K562 (cell line): Measurements from ENCODE around the gene ETV3.

ENCODE experiments used
- BRF1 ChIP-seq: IDR thresholded peaks from 3 replicates; pipeline ENCODE4 v1.6.1; 2011; ENCODE audit warnings: borderline replicate concordance, mild to moderate bottlenecking; ENCODE audit not compliant: insufficient read length; ENCODE audit errors: extremely low read depth
- CBFB ChIP-seq: sonication (generic); formaldehyde crosslinking; IDR thresholded peaks from 2 replicates; pipeline ENCODE4 v1.4.0; 2020; ENCODE audit warnings: mild to moderate bottlenecking, missing genetic modification reagents
- FUS ChIP-seq: fragments of 200-400 bp; formaldehyde crosslinking; optimal IDR thresholded peaks from 2 replicates; pipeline ENCODE3; 2017; ENCODE audit warnings: low read depth, low read length
- NFIC ChIP-seq: fragments of 450-650 bp; IDR thresholded peaks from 2 replicates; pipeline ENCODE4 v1.6.1; 2017; ENCODE audit warnings: mild to moderate bottlenecking, inconsistent platforms
- PHB2 ChIP-seq: fragments of 450-650 bp; IDR thresholded peaks from 2 replicates; pipeline ENCODE4 v1.6.1; 2017; ENCODE audit warnings: low read depth
- PHF20 ChIP-seq: fragments of 450-650 bp; IDR thresholded peaks from 2 replicates; pipeline ENCODE4 v1.6.1; 2018; ENCODE audit not compliant: partially characterized antibody
- POLR2A ChIP-seq: fragments of 450-650 bp; conservative IDR thresholded peaks from 2 replicates; pipeline ENCODE4 v1.6.1; 2016
- SIN3B ChIP-seq: fragments of 450-650 bp; IDR thresholded peaks from 2 replicates; pipeline ENCODE4 v1.6.1; 2017; ENCODE audit warnings: low read depth, mild to moderate bottlenecking, moderate library complexity
- SP2 ChIP-seq: IDR thresholded peaks from 2 replicates; pipeline ENCODE4 v1.6.1; 2011; ENCODE audit warnings: mild to moderate bottlenecking, low read depth, low read length, moderate library complexity; ENCODE audit not compliant: poor library complexity, severe bottlenecking; ENCODE audit errors: extremely low read depth
- STAT5B ChIP-seq: fragments of 250-450 bp; sonication (Bioruptor Pico); IDR thresholded peaks from 2 replicates; pipeline ENCODE4 v1.8.0; 2021; ENCODE audit warnings: mild to moderate bottlenecking, inconsistent platforms
- ZBTB11 ChIP-seq, 3 experiments: fragments of 200-800 bp in 1 of 3; fragments of 250-450 bp in 1 of 3; fragments of 450-650 bp in 1 of 3; sonication (Bioruptor Pico) in 1 of 3; sonication (Bioruptor generic) in 1 of 3; formaldehyde crosslinking in 1 of 3; IDR thresholded peaks; 2 replicates each; pipeline versions ENCODE4 v1.6.1 to v1.8.0; 2016 to 2022; ENCODE audit warnings: mild to moderate bottlenecking in 2 of 3, missing genetic modification characterization in 2 of 3, missing compliant biosample characterization in 1 of 3, moderate library complexity in 1 of 3
- TF ChIP-seq, protein P1 (sequence below), 3 experiments: IDR thresholded peaks in 2 of 3; conservative IDR thresholded peaks in 1 of 3; 2 replicates each; pipeline ENCODE4 v1.5.1; 2011 to 2012; ENCODE audit warnings: low read length in 3 of 3, mild to moderate bottlenecking in 3 of 3, control low read depth in 2 of 3, improper control_type of control experiment in 1 of 3, inconsistent platforms in 1 of 3, low read depth in 1 of 3, mixed read lengths in 1 of 3, moderate library complexity in 1 of 3; ENCODE audit not compliant: insufficient read depth in 2 of 3

GRCh38 chr1:157135070-157135469, 3.1 kb downstream of the ETV3 start:
- TF ChIP-seq POLR2A (no peak), SP2 (no peak), NFIC (no peak), CBFB (no peak), STAT5B (CRISPR knock-in tag) (no peak), ZBTB11 (CRISPR knock-in tag; IDR thresholded peaks at IDR 0.05) (no peak), PHF20 (no peak), FUS (no peak), BRF1 (no peak), SIN3B (no peak), PHB2 (no peak)
- TF ChIP-seq, protein P1, sequence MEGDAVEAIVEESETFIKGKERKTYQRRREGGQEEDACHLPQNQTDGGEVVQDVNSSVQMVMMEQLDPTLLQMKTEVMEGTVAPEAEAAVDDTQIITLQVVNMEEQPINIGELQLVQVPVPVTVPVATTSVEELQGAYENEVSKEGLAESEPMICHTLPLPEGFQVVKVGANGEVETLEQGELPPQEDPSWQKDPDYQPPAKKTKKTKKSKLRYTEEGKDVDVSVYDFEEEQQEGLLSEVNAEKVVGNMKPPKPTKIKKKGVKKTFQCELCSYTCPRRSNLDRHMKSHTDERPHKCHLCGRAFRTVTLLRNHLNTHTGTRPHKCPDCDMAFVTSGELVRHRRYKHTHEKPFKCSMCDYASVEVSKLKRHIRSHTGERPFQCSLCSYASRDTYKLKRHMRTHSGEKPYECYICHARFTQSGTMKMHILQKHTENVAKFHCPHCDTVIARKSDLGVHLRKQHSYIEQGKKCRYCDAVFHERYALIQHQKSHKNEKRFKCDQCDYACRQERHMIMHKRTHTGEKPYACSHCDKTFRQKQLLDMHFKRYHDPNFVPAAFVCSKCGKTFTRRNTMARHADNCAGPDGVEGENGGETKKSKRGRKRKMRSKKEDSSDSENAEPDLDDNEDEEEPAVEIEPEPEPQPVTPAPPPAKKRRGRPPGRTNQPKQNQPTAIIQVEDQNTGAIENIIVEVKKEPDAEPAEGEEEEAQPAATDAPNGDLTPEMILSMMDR (IDR thresholded peaks at IDR 0.05 in 2 of 3, conservative IDR thresholded peaks at IDR 0.05 in 1 of 3; ENCODE audit: insufficient read depth in 2 of 3, low read depth in 1 of 3, low read length in 3 of 3), result no peak
